ENCODE results near the gene SNX19.
A peak's percentile ranks its signal among the peaks of the same experiment; 100 is the strongest.

The SNX19 gene

DNA sequence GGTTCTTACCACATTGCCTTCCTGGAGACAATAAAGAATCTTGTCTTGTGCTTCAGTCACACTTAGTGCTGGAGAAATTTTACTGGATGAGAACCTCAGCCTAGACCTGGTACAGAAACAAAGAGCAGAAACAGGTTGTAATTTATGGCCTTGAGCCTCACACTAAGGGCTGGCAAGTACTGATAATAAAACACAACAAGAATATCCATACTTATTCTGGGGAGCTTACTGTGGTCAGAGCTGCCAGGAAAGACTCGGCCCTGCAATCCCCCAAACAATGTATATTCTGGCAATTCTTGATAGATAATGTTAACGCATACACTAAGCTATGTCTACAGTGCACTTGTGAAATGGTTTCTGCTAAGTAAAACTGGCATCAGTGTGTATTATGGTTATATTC lies 9.7 kb downstream of the SNX19 start:
- ATAC-seq, result no peak
- TF ChIP-seq GLIS3 (CRISPR knock-in tag; IDR thresholded peaks at IDR 0.05) (no peak), TCF4 (CRISPR knock-in tag; IDR thresholded peaks at IDR 0.05; ENCODE audit: borderline replicate concordance) (no peak), ARNTL (CRISPR knock-in tag; IDR thresholded peaks at IDR 0.05; ENCODE audit: borderline replicate concordance, low read depth) (no peak), ZNF70 (CRISPR knock-in tag; IDR thresholded peaks at IDR 0.05) (no peak), SNAI2 (CRISPR knock-in tag; IDR thresholded peaks at IDR 0.05) (no peak), ISL1 (CRISPR knock-in tag; IDR thresholded peaks at IDR 0.05) (no peak), BACH2 (CRISPR knock-in tag; IDR thresholded peaks at IDR 0.05; ENCODE audit: borderline replicate concordance) (no peak), RARB (CRISPR knock-in tag; IDR thresholded peaks at IDR 0.05) (no peak), ZNF565 (CRISPR knock-in tag; conservative IDR thresholded peaks at IDR 0.05; ENCODE audit: low read depth) (no peak)
- TF ChIP-seq, protein P1, sequence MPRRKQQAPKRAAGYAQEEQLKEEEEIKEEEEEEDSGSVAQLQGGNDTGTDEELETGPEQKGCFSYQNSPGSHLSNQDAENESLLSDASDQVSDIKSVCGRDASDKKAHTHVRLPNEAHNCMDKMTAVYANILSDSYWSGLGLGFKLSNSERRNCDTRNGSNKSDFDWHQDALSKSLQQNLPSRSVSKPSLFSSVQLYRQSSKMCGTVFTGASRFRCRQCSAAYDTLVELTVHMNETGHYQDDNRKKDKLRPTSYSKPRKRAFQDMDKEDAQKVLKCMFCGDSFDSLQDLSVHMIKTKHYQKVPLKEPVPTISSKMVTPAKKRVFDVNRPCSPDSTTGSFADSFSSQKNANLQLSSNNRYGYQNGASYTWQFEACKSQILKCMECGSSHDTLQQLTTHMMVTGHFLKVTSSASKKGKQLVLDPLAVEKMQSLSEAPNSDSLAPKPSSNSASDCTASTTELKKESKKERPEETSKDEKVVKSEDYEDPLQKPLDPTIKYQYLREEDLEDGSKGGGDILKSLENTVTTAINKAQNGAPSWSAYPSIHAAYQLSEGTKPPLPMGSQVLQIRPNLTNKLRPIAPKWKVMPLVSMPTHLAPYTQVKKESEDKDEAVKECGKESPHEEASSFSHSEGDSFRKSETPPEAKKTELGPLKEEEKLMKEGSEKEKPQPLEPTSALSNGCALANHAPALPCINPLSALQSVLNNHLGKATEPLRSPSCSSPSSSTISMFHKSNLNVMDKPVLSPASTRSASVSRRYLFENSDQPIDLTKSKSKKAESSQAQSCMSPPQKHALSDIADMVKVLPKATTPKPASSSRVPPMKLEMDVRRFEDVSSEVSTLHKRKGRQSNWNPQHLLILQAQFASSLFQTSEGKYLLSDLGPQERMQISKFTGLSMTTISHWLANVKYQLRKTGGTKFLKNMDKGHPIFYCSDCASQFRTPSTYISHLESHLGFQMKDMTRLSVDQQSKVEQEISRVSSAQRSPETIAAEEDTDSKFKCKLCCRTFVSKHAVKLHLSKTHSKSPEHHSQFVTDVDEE (CRISPR knock-in tag; IDR thresholded peaks at IDR 0.05), result no peak
- TF ChIP-seq, protein P2, sequence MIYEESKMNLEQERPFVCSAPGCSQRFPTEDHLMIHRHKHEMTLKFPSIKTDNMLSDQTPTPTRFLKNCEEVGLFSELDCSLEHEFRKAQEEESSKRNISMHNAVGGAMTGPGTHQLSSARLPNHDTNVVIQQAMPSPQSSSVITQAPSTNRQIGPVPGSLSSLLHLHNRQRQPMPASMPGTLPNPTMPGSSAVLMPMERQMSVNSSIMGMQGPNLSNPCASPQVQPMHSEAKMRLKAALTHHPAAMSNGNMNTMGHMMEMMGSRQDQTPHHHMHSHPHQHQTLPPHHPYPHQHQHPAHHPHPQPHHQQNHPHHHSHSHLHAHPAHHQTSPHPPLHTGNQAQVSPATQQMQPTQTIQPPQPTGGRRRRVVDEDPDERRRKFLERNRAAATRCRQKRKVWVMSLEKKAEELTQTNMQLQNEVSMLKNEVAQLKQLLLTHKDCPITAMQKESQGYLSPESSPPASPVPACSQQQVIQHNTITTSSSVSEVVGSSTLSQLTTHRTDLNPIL (CRISPR knock-in tag; IDR thresholded peaks at IDR 0.05; ENCODE audit: low read depth), result no peak

DNA sequence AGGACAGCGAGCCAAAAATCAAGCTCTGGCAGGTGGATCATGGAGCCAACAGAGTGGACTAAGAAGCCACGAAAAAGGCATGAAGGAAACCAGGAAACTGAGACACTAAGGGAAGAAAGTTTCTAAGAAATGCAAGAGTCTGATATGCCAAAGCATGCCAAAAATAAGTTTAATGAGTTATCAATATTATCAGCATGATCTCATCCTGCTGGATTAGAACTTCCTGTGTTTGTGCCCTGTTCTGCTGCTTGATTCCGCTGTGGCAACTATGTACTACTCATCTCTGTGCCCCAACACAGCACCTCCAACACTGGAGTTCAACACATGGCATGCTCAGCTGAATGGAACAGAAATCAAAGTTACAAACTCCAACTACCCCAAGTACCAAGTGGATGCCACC lies 10.8 kb downstream of the SNX19 start:
- no peak for ATAC-seq
- TF ChIP-seq ZNF8 (CRISPR knock-in tag; IDR thresholded peaks at IDR 0.05) (no peak), ESRRG (CRISPR knock-in tag; IDR thresholded peaks at IDR 0.05) (no peak)

DNA sequence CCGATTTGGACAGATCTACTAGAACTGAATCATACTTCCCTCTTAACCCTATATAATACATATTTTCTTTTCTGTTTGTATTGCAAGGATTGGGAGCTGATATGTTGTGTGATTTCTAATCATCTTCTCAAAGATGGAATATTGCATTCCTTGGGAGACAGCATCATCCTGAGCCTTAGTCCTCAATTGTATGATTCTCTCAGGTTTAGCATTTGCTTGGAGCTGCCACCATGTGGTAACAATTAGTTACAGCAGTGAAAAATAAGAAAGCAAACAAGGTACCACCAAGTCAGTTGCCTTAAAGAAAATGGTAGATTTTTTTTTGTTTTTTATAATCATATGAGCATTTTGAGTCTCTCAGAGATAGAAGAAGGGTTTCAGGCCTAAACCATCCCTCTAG lies 11.9 kb downstream of the SNX19 start:
- TF ChIP-seq SNAI2 (CRISPR knock-in tag; IDR thresholded peaks at IDR 0.05) (no peak), ZFP3 (CRISPR knock-in tag; IDR thresholded peaks at IDR 0.05) (no peak), PPARA (CRISPR knock-in tag; IDR thresholded peaks at IDR 0.05; ENCODE audit: borderline replicate concordance) (no peak), ZC3H10 (CRISPR knock-in tag; IDR thresholded peaks at IDR 0.05) (no peak), ISL1 (CRISPR knock-in tag; IDR thresholded peaks at IDR 0.05) (no peak), CSDC2 (CRISPR knock-in tag; IDR thresholded peaks at IDR 0.05) (no peak), OSR1 (CRISPR knock-in tag; IDR thresholded peaks at IDR 0.05) (no peak), ZFP30 (CRISPR knock-in tag; IDR thresholded peaks at IDR 0.05) (no peak), BACH2 (CRISPR knock-in tag; IDR thresholded peaks at IDR 0.05; ENCODE audit: borderline replicate concordance) (no peak), ZNF8 (CRISPR knock-in tag; IDR thresholded peaks at IDR 0.05) (no peak), ZNF70 (CRISPR knock-in tag; IDR thresholded peaks at IDR 0.05) (no peak), ESRRG (CRISPR knock-in tag; IDR thresholded peaks at IDR 0.05) (no peak), ARNTL (CRISPR knock-in tag; IDR thresholded peaks at IDR 0.05; ENCODE audit: borderline replicate concordance, low read depth) (no peak), GLIS3 (CRISPR knock-in tag; IDR thresholded peaks at IDR 0.05) (no peak), TCF4 (CRISPR knock-in tag; IDR thresholded peaks at IDR 0.05; ENCODE audit: borderline replicate concordance) (no peak), ZNF565 (CRISPR knock-in tag; conservative IDR thresholded peaks at IDR 0.05; ENCODE audit: low read depth) (no peak)
- TF ChIP-seq, protein P2 (CRISPR knock-in tag; IDR thresholded peaks at IDR 0.05; ENCODE audit: low read depth), result no peak
- TF ChIP-seq, protein P1 (CRISPR knock-in tag; IDR thresholded peaks at IDR 0.05), result no peak
- TF ChIP-seq, protein P3, sequence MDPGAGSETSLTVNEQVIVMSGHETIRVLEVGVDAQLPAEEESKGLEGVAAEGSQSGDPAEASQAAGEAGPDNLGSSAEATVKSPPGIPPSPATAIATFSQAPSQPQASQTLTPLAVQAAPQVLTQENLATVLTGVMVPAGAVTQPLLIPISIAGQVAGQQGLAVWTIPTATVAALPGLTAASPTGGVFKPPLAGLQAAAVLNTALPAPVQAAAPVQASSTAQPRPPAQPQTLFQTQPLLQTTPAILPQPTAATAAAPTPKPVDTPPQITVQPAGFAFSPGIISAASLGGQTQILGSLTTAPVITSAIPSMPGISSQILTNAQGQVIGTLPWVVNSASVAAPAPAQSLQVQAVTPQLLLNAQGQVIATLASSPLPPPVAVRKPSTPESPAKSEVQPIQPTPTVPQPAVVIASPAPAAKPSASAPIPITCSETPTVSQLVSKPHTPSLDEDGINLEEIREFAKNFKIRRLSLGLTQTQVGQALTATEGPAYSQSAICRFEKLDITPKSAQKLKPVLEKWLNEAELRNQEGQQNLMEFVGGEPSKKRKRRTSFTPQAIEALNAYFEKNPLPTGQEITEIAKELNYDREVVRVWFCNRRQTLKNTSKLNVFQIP (CRISPR knock-in tag; IDR thresholded peaks at IDR 0.05; ENCODE audit: borderline replicate concordance, low read depth), result no peak
- TF ChIP-seq, protein P4, sequence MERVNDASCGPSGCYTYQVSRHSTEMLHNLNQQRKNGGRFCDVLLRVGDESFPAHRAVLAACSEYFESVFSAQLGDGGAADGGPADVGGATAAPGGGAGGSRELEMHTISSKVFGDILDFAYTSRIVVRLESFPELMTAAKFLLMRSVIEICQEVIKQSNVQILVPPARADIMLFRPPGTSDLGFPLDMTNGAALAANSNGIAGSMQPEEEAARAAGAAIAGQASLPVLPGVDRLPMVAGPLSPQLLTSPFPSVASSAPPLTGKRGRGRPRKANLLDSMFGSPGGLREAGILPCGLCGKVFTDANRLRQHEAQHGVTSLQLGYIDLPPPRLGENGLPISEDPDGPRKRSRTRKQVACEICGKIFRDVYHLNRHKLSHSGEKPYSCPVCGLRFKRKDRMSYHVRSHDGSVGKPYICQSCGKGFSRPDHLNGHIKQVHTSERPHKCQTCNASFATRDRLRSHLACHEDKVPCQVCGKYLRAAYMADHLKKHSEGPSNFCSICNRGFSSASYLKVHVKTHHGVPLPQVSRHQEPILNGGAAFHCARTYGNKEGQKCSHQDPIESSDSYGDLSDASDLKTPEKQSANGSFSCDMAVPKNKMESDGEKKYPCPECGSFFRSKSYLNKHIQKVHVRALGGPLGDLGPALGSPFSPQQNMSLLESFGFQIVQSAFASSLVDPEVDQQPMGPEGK (CRISPR knock-in tag; IDR thresholded peaks at IDR 0.05; ENCODE audit: borderline replicate concordance), result no peak
- peak; percentile 66 for ATAC-seq

Measured in SK-N-SH treated with all-trans-retinoic acid at 6 μM for 48 hours (cell line).